Measurements from ENCODE around the gene KRTAP21-3. TPM values are rescaled to one million over a fixed set of nuclear protein-coding genes. Genes with fewer than 3 reads are reported as not detected.
"Not testable (repeated sequence)": the region's sequence is repeated elsewhere in the genome, so short reads cannot be mapped to it uniquely, and the experiment has no call there.

The KRTAP21-3 gene
- polyA plus RNA-seq (2013, experiment 1 of 2): not detected
- polyA plus RNA-seq (2013, experiment 2 of 2): not detected

DNA sequence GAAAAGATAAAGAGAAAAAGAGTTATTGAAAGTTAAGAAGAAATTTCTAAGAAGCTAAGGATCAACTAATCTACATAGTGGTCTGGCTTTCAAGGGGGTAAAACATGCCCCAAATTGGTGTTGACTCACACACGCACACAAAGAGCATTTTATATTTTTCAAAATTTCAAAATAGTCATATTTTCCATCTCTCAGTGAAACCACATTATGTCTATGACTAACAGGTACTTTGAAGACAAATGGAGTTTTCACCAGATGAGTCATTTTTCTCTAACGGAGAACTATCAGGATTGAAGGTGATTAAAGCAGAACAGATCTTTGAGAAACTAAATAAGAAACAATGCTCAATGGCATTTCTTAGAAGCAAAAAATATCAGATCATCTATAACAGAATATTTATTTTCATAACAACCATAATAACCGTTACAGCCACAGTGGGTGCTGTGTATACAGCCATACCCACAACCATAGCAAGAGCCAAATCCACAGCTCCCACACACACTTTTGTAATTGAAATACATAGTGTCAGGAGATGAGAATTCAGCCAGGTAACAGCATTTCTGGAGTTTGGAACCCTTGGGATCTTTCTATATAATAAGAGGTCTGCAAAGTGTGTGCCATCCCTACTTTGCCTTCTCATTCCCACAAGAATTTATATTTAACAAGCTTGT is at the start of gene KRTAP21-3:
Gene KRTAP21-3, minus strand, starts transcription at position 539 of the 671 bp plus-strand sequence. Its CDS starts 18 bp downstream, at position 521.
- H3K4me2 ChIP-seq (ENCODE audit: low read length): no peak within 1 kb of the TSS
- no peaks in the 10 kb centered on the region for H3K4me1 ChIP-seq (ENCODE audit: control insufficient read depth, low read depth, low read length)
- no peaks in the 10 kb centered on the region for H3K36me3 ChIP-seq (ENCODE audit: control insufficient read depth, insufficient read depth, low read length)
- no peak within 1 kb of the TSS for H2BK120ac ChIP-seq (ENCODE audit: low read depth, low read length)
- no peak within 1 kb of the TSS for H3K27ac ChIP-seq (ENCODE audit: low read depth, low read length)
- H3K79me2 ChIP-seq (ENCODE audit: control insufficient read depth, insufficient read depth, low read length): no peaks in the 10 kb centered on the region
- H3K4me3 ChIP-seq (ENCODE audit: low read length): no peak within 1 kb of the TSS
- no peak within 1 kb of the TSS for H2BK15ac ChIP-seq (replicated peaks; ENCODE audit: low read depth)
- no peak within 1 kb of the TSS for H3K4ac ChIP-seq (ENCODE audit: low read depth, low read length)
- no peak within 1 kb of the TSS for H2AK5ac ChIP-seq (ENCODE audit: low read length)
- no peak within 1 kb of the TSS for H2BK5ac ChIP-seq (ENCODE audit: low read length)
- no CpG with 5 or more reads among the region's 3 CpGs for WGBS (ENCODE audit: extremely low coverage, insufficient coverage, low lambda C conversion rate)
- no peak within 1 kb of the TSS for H3K18ac ChIP-seq (ENCODE audit: low read length)
- DNase-seq: no peak
- H3K9ac ChIP-seq (ENCODE audit: low read length): no peak within 1 kb of the TSS
- no peak within 1 kb of the TSS for H3K56ac ChIP-seq (ENCODE audit: low read length)
- no peaks in the 10 kb centered on the region for H3K27me3 ChIP-seq (ENCODE audit: insufficient read depth, low read length, poor library complexity)
- H4K8ac ChIP-seq (ENCODE audit: low read depth, low read length): no peak within 1 kb of the TSS
- H3K79me1 ChIP-seq (ENCODE audit: low read length): no peaks in the 10 kb centered on the region
- no peak within 1 kb of the TSS for H3K23ac ChIP-seq (ENCODE audit: low read length)
- H4K5ac ChIP-seq (ENCODE audit: low read length): no peak within 1 kb of the TSS

- H3K27me3 ChIP-seq (ENCODE audit: insufficient read depth, low read length, poor library complexity): no peaks in the 10 kb centered on the region
- H3K36me3 ChIP-seq (ENCODE audit: control insufficient read depth, insufficient read depth, low read length): no peaks in the 10 kb centered on the region
- H3K18ac ChIP-seq (ENCODE audit: low read length): no peak overlapping the region
- H3K4me2 ChIP-seq (ENCODE audit: low read length): no peak overlapping the region
- no peak overlapping the region for H2BK120ac ChIP-seq (ENCODE audit: low read depth, low read length)
- no peak overlapping the region for H3K23ac ChIP-seq (ENCODE audit: low read length)
- no peak overlapping the region for H4K8ac ChIP-seq (ENCODE audit: low read depth, low read length)
- no peaks in the 10 kb centered on the region for H3K79me1 ChIP-seq (ENCODE audit: low read length)
- DNase-seq: no peak
- WGBS (ENCODE audit: extremely low coverage, insufficient coverage, low lambda C conversion rate): no CpG with 5 or more reads among the region's 2 CpGs
- H2AK5ac ChIP-seq (ENCODE audit: low read length): no peak overlapping the region
- H2BK15ac ChIP-seq (replicated peaks; ENCODE audit: low read depth): no peak overlapping the region
- no peaks in the 10 kb centered on the region for H3K79me2 ChIP-seq (ENCODE audit: control insufficient read depth, insufficient read depth, low read length)
- no peak overlapping the region for H2BK5ac ChIP-seq (ENCODE audit: low read length)
- H3K27ac ChIP-seq (ENCODE audit: low read depth, low read length): no peak overlapping the region
- H4K5ac ChIP-seq (ENCODE audit: low read length): no peak overlapping the region
- H3K4me3 ChIP-seq (ENCODE audit: low read length): no peak overlapping the region
- no peak overlapping the region for H3K4ac ChIP-seq (ENCODE audit: low read depth, low read length)
- H3K9ac ChIP-seq (ENCODE audit: low read length): no peak overlapping the region
- no peak overlapping the region for H3K56ac ChIP-seq (ENCODE audit: low read length)
- no peaks in the 10 kb centered on the region for H3K4me1 ChIP-seq (ENCODE audit: control insufficient read depth, low read depth, low read length)
Measured at GRCh38 chr21:30760776-30761175, 42.2 kb upstream of the KRTAP21-3 start.

DNA sequence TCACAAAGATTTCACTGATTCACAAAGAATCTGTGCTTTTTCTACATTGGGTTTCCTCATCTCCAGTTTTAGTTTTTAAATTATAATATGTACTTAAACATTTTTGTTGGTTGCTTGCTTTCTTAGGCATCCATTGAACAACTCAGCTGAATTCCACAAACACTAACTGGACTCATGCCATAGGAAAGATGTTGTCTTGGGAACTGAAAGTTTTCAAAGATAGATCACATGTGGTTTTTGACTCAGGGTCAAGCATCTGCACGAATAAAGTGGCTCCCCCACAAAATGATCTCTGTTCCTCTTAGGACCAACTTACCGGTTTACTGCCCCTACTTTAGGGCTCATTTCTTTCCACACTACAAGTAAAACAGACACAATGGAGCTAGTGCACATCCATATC is 39.7 kb upstream of the KRTAP21-3 start:
- no peak for DNase-seq
- Histone ChIP-seq H3K4me1 (ENCODE audit: control insufficient read depth, low read depth, low read length) (no peaks in the 10 kb centered on the region), H4K8ac (ENCODE audit: low read depth, low read length) (no peak overlapping the region), H3K56ac (ENCODE audit: low read length) (no peak overlapping the region), H2AK5ac (ENCODE audit: low read length) (no peak overlapping the region), H3K36me3 (ENCODE audit: control insufficient read depth, insufficient read depth, low read length) (no peaks in the 10 kb centered on the region), H2BK15ac (replicated peaks; ENCODE audit: low read depth) (no peak overlapping the region), H3K27me3 (ENCODE audit: insufficient read depth, low read length, poor library complexity) (no peaks in the 10 kb centered on the region), H3K79me1 (ENCODE audit: low read length) (no peaks in the 10 kb centered on the region), H3K79me2 (ENCODE audit: control insufficient read depth, insufficient read depth, low read length) (no peaks in the 10 kb centered on the region), H3K18ac (ENCODE audit: low read length) (no peak overlapping the region), H2BK5ac (ENCODE audit: low read length) (no peak overlapping the region), H3K9ac (ENCODE audit: low read length) (no peak overlapping the region), H3K4ac (ENCODE audit: low read depth, low read length) (no peak overlapping the region), H3K27ac (ENCODE audit: low read depth, low read length) (no peak overlapping the region), H4K5ac (ENCODE audit: low read length) (no peak overlapping the region), H3K4me2 (ENCODE audit: low read length) (no peak overlapping the region), H2BK120ac (ENCODE audit: low read depth, low read length) (no peak overlapping the region), H3K4me3 (ENCODE audit: low read length) (no peak overlapping the region), H3K23ac (ENCODE audit: low read length) (no peak overlapping the region)
- WGBS (ENCODE audit: extremely low coverage, insufficient coverage, low lambda C conversion rate): no CpG with 5 or more reads among the region's 2 CpGs

- H2BK15ac ChIP-seq (replicated peaks; ENCODE audit: low read depth); H3K79me1 ChIP-seq (ENCODE audit: low read length); H3K4me2 ChIP-seq (ENCODE audit: low read length); H3K18ac ChIP-seq (ENCODE audit: low read length); H3K79me2 ChIP-seq (ENCODE audit: control insufficient read depth, insufficient read depth, low read length); H3K27me3 ChIP-seq (ENCODE audit: insufficient read depth, low read length, poor library complexity); H3K4me1 ChIP-seq (ENCODE audit: control insufficient read depth, low read depth, low read length); H3K36me3 ChIP-seq (ENCODE audit: control insufficient read depth, insufficient read depth, low read length); H4K8ac ChIP-seq (ENCODE audit: low read depth, low read length); H3K4ac ChIP-seq (ENCODE audit: low read depth, low read length); H3K56ac ChIP-seq (ENCODE audit: low read length); H4K5ac ChIP-seq (ENCODE audit: low read length); H3K27ac ChIP-seq (ENCODE audit: low read depth, low read length); H3K4me3 ChIP-seq (ENCODE audit: low read length); H2AK5ac ChIP-seq (ENCODE audit: low read length); H3K23ac ChIP-seq (ENCODE audit: low read length); H2BK120ac ChIP-seq (ENCODE audit: low read depth, low read length); H3K9ac ChIP-seq (ENCODE audit: low read length); DNase-seq; H2BK5ac ChIP-seq (ENCODE audit: low read length): not testable (repeated sequence)
- WGBS (ENCODE audit: extremely low coverage, insufficient coverage, low lambda C conversion rate): no CpG with 5 or more reads among the region's 2 CpGs
Measured at GRCh38 chr21:30755328-30755727, 36.8 kb upstream of the KRTAP21-3 start, which contains the start of gene KRTAP21-1. Gene KRTAP21-1 (minus strand): TSS chr21:30755428. CDS start chr21:30755378, 50 bp downstream.

DNA sequence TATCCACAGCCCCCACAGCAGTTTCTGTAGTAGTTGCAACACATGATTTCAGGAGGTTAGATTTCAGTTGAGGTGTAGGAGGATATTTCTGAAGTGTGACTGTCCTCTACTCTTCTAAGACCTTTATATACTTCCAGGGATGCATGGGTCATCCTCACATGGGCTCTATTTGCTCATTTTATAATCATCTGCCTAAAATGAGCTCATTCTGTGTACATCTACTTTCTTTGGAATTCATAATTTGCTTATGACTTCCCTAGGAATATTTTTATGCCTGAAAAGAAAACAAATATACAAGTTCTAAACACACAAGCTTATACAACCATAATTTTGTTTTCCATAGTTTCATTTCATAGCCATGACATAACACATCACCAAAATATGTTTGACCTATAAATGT is 28.6 kb upstream of the KRTAP21-3 start, which contains the start of gene KRTAP21-2:
Gene KRTAP21-2, minus strand, starts transcription at position 101 of the 400 bp plus-strand sequence. Its CDS starts 57 bp downstream, at position 44.
- Histone ChIP-seq H3K36me3 (ENCODE audit: control insufficient read depth, insufficient read depth, low read length) (no peaks in the 10 kb centered on the region), H3K4me2 (ENCODE audit: low read length) (no peak within 1 kb of the TSS), H4K8ac (ENCODE audit: low read depth, low read length) (no peak within 1 kb of the TSS), H3K27ac (ENCODE audit: low read depth, low read length) (no peak within 1 kb of the TSS), H3K4me1 (ENCODE audit: control insufficient read depth, low read depth, low read length) (no peaks in the 10 kb centered on the region), H3K4me3 (ENCODE audit: low read length) (no peak within 1 kb of the TSS), H4K5ac (ENCODE audit: low read length) (no peak within 1 kb of the TSS), H2BK120ac (ENCODE audit: low read depth, low read length) (no peak within 1 kb of the TSS), H3K18ac (ENCODE audit: low read length) (no peak within 1 kb of the TSS), H3K27me3 (ENCODE audit: insufficient read depth, low read length, poor library complexity) (no peaks in the 10 kb centered on the region), H3K56ac (ENCODE audit: low read length) (no peak within 1 kb of the TSS), H3K79me2 (ENCODE audit: control insufficient read depth, insufficient read depth, low read length) (no peaks in the 10 kb centered on the region), H2AK5ac (ENCODE audit: low read length) (no peak within 1 kb of the TSS), H3K9ac (ENCODE audit: low read length) (no peak within 1 kb of the TSS), H2BK5ac (ENCODE audit: low read length) (no peak within 1 kb of the TSS), H2BK15ac (replicated peaks; ENCODE audit: low read depth) (no peak within 1 kb of the TSS), H3K79me1 (ENCODE audit: low read length) (no peaks in the 10 kb centered on the region), H3K23ac (ENCODE audit: low read length) (no peak within 1 kb of the TSS), H3K4ac (ENCODE audit: low read depth, low read length) (no peak within 1 kb of the TSS)
- no peak for DNase-seq

DNA sequence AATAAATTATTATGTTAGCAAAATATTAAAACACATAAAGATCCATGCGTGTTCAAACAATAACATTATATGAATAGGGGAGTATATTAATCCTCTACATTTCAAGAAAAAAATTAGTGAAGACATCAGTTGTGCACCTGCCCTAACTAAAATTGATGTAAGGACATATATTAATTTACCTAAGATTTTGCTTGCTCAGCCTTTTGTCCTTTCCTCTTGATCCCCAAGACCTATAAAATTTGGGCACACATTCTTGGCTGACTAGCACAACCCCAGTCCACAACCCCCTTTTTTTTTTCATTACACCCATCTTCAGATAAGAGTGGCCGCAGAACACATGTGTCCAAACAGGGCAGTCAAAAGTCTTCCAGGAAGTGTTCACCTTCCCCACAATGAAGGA is 21.9 kb upstream of the KRTAP21-3 start:
- WGBS (ENCODE audit: extremely low coverage, insufficient coverage, low lambda C conversion rate): no CpG with 5 or more reads among the region's 2 CpGs
- Histone ChIP-seq H2BK5ac (ENCODE audit: low read length) (no peak overlapping the region), H3K9ac (ENCODE audit: low read length) (no peak overlapping the region)

More for the DNA sequence above, 21.9 kb upstream of the KRTAP21-3 start:
- H2BK120ac ChIP-seq (ENCODE audit: low read depth, low read length): no peak overlapping the region
- H4K5ac ChIP-seq (ENCODE audit: low read length): no peak overlapping the region
- H3K4ac ChIP-seq (ENCODE audit: low read depth, low read length): no peak overlapping the region
- no peak overlapping the region for H3K18ac ChIP-seq (ENCODE audit: low read length)
- no peak overlapping the region for H2BK15ac ChIP-seq (replicated peaks; ENCODE audit: low read depth)
- no peak overlapping the region for H4K8ac ChIP-seq (ENCODE audit: low read depth, low read length)
- no peak overlapping the region for H3K23ac ChIP-seq (ENCODE audit: low read length)
- no peak overlapping the region for H2AK5ac ChIP-seq (ENCODE audit: low read length)
- no peaks in the 10 kb centered on the region for H3K79me1 ChIP-seq (ENCODE audit: low read length)
- no peaks in the 10 kb centered on the region for H3K36me3 ChIP-seq (ENCODE audit: control insufficient read depth, insufficient read depth, low read length)
- H3K27ac ChIP-seq (ENCODE audit: low read depth, low read length): no peak overlapping the region
- H3K4me2 ChIP-seq (ENCODE audit: low read length): no peak overlapping the region
- H3K4me3 ChIP-seq (ENCODE audit: low read length): no peak overlapping the region
- no peak for DNase-seq
- H3K4me1 ChIP-seq (ENCODE audit: control insufficient read depth, low read depth, low read length): no peaks in the 10 kb centered on the region
- no peaks in the 10 kb centered on the region for H3K79me2 ChIP-seq (ENCODE audit: control insufficient read depth, insufficient read depth, low read length)
- no peaks in the 10 kb centered on the region for H3K27me3 ChIP-seq (ENCODE audit: insufficient read depth, low read length, poor library complexity)
- no peak overlapping the region for H3K56ac ChIP-seq (ENCODE audit: low read length)

All from mesendoderm (in vitro differentiated cells).